Astrocyte of the spinal cord (primary cell): ENCODE results near the gene PRPSAP2.
"Not testable (repeated sequence)": the region's sequence is repeated elsewhere in the genome, so short reads cannot be mapped to it uniquely, and the experiment has no call there.

Experiments used
- DNase-seq: peaks from one replicate; pipeline ENCODE4 v3.0.0; 2011; ENCODE audit warnings: low read depth, low spot score
- H3K4me3 ChIP-seq: 2 replicates; pipeline ENCODE4 v1.5.1; 2011; ENCODE audit warnings: low read depth, mild to moderate bottlenecking, low read length, moderate library complexity
- in situ Hi-C: cut with HindIII; loops from 2 replicates; pipeline ENCODE4 v1.10.0; 2017; ENCODE audit warnings: low sequenced_read_pairs
- TF ChIP-seq, protein P1 (sequence below): IDR thresholded peaks from 2 replicates; pipeline ENCODE4 v1.5.1; 2012; ENCODE audit warnings: low read depth, mild to moderate bottlenecking, low read length, inconsistent platforms

The PRPSAP2 gene

DNA sequence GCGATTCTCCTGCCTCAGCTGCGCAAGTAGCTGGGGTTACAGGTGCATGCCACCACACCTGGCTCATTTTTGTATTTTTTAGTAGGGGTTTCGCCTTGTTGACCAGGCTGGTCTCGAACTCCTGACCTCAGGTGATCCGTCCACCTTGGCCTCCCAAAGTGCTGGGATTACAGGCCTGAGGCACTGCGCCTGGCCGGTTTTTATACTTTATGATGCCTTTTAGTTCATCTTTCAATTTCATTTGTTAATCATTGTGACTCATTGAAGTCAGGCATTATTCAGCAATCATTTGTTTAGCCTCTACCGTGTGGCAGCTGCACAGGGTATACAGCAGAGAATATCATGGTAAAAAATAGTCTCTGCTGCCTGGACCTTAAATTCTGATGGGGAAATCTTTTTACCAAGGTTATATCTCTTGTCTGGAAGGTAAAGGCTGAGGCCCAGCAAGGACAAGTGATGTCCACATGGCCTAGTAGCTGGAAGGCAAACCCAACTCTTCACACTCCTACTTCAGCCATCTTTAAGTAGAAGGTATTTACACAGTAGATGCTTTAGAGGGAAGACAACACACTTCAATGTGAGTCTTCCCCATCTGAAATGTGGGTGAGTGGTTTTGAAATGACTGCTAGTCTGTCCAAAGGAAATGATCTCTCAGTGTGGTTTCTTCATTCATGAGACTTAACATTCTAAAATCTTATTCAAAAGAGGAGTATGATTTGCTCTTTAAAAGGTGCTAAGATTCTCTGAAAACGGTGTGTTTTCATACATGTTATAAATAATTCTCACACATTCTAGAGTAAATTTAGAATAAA is 2.4 kb downstream of the PRPSAP2 start:
- in situ Hi-C loops = no loop called here
- no peak for DNase-seq
- TF ChIP-seq, protein P1, sequence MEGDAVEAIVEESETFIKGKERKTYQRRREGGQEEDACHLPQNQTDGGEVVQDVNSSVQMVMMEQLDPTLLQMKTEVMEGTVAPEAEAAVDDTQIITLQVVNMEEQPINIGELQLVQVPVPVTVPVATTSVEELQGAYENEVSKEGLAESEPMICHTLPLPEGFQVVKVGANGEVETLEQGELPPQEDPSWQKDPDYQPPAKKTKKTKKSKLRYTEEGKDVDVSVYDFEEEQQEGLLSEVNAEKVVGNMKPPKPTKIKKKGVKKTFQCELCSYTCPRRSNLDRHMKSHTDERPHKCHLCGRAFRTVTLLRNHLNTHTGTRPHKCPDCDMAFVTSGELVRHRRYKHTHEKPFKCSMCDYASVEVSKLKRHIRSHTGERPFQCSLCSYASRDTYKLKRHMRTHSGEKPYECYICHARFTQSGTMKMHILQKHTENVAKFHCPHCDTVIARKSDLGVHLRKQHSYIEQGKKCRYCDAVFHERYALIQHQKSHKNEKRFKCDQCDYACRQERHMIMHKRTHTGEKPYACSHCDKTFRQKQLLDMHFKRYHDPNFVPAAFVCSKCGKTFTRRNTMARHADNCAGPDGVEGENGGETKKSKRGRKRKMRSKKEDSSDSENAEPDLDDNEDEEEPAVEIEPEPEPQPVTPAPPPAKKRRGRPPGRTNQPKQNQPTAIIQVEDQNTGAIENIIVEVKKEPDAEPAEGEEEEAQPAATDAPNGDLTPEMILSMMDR = no peak
- no peak overlapping the region for H3K4me3 ChIP-seq

DNA sequence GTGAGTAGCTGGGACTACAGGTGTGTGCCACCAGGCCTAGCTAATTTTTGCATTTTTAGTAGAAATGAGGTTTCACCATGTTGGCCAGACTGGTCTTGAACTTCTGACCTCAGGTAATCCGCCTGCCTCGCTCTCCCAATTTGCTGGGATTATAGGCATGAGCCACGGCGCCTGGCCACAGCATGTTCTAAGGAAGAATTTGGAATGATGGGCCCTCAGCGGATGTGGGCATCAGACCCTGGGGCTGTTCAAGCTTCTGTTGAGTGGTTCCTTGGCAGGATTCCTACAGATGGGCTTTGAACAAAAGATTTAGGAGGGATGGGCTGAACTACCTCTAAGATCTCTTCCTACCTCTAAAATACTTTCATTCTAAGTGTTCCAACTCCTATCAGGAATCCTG is 4.1 kb downstream of the PRPSAP2 start:
- no peak overlapping the region for H3K4me3 ChIP-seq
- DNase-seq = no peak
- in situ Hi-C loops = no loop called here
- TF ChIP-seq, protein P1 = no peak

DNA sequence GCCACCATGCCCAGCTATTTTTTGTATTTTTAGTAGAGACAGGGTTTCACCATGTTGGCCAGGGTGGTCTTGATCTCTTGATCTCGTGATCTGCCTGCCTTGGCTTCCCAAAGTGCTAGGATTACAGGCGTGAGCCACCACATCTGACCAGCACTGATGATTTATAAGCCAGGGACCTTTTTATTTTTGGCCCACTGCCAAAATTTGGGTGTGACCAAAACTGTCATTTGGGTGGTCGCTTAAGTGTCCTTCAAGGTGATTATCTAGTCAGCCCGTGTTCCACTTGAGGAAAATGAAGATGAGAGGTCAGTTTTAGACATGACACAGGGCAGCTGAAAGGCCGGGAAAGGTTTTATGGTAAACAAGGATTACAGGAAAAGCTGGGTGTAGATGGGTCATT is 7.1 kb downstream of the PRPSAP2 start:
- DNase-seq, H3K4me3 ChIP-seq, in situ Hi-C loops: not testable (repeated sequence)

GRCh38 chr17:18866866-18867813 is 9.2 kb downstream of the PRPSAP2 start:
- DNase-seq = no peak
- no peak overlapping the region for H3K4me3 ChIP-seq
- in situ Hi-C loops = no loop called here
- TF ChIP-seq, protein P1 = no peak

DNA sequence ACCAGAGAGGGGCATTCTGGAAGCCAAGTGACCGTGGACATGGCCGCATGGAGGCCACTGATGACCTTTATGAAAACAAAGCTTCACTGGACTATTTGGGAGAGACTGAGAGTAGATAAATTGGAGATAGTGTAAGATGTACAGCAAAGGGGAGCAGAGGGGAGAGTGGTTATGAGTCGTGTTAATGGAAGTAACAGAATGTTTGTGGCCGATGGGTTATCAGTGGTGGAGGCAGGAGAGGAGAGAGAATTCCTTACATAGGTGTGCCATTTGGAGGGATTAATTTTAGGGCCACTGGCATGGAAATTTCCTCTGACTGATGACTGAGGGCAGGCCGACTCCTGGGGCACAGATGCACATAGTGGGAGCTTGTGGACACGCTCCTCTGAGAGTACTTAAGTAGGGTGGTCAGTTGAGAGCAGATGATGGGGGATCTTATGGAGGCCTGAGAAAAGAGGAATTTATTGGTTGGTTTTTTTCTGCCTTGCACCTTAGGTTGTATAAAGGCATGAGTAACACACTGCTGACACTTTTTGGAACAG is 19.2 kb downstream of the PRPSAP2 start:
- TF ChIP-seq, protein P1 = no peak
- no peak for DNase-seq
- H3K4me3 ChIP-seq = no peak overlapping the region
- in situ Hi-C loops = no loop called here

GRCh38 chr17:18888766-18889290 is 30.9 kb downstream of the PRPSAP2 start:
- no peak overlapping the region for H3K4me3 ChIP-seq
- no peak for DNase-seq
- in situ Hi-C loops = no loop called here
- TF ChIP-seq, protein P1 = no peak
